NCI-H2107 treated with DMSO at 0.1 percent for 48 hours (cell line): ENCODE measurements around the gene PLPP4.

Experiments
- DNase-seq: peaks from one replicate; lab custom pipeline; 2025; ENCODE audit not compliant: unreplicated experiment; lab: John Stamatoyannopoulos, UW

Gene PLPP4

DNA sequence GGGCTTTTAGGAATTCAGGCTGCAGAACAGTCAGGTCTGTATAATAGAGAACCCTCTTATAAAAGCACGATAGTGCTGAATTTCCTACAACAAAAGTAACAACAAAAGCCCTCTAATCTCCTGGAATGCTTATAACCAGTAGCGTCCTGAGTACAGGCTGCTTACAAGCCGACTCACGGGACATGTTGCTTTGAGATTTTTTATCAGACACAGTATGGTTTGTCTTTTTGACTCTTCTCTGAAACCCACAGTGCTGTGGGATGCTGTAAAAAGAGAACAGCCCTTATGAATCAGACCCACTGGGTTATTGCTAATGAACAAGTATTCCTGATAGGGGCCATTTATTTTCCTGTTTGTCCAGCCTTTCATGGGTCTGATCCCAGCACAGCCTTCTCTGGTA lies 59.4 kb downstream of the PLPP4 start:
- DNase-seq: no peak

DNA sequence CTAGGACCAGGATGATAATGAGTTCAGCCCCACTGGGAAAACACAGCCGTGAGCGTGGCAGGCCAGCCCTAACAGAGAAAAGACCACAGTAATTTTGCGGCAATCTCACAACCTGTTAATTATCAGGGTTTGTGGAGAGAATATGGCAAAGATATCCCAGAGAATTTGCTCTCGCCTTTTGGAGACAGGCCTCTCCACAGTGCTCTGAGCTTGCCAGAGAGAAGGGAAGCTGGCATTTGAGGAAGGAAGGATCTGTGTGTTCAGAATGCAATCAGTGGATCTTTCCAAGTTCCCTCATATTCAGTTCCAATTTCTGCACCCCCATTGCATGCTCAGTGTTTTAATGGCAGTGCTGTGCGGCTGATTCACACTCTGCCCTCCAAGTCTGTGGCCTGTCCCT lies 60.2 kb downstream of the PLPP4 start:
- DNase-seq: no peak

DNA sequence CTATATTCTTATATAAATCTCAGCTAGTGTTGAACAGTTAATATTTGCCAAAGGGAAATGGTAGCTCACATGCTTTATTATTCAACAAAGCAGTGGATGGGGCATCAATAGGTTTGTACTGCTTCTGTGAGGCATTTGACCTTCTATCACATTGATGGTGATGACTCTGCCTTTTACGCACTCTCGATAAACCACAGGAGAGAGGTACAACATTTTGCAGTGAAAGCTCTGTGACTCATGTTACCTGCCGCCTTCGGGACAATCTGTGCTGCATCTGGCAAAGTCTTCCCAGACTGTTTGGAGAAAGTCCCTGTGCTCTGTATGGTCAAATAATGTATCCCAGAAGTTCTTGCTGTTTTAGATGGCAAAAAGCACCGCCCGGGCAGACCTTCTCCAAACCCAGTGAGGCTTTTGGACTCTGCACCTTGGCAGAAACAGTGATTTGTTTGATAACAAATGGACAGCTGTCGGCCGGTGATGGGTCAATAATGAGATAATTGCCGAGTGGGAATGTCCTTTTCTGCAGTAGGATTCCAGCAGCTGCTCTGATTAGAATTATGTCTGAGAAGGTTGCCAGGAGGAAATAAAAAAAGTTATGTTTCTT lies 61.0 kb downstream of the PLPP4 start:
- no peak for DNase-seq

DNA sequence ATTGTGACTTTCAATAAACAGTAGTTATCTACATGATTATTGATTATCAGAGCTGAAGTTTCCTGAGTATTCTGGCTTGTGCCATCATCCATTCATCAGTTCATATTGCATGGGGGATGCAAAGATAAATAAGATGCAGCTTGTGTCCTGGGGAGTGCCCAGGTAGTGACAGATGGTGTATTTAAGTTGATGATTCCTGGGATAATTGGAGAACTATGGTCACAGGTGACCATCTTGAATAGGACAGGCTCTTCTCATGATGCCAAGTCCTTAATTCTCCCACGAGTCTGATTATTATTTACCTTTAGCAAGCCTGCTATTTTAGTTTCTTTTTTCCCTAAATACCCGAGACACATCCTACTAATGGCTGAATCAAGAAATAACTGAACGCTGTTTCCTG lies 64.9 kb downstream of the PLPP4 start:
- DNase-seq: no peak

DNA sequence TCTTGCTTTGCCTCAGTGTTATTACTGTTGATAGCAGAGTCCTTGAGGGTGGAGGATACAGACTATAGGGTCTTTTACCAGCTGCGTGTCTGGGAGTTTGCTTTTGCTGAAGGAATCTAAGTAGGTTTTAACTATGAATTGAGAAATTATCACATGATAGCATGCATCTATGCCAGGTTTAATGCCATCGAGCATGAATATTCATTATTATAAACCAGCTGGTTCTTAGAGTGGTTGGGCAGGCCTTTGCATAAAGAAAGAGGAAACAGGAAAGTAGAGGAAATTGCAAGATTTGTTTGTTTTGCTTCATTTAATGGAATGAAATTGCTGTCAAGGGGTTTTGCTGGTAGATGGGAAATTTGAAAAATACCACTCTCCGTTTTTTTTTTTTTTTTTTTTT lies 70.7 kb downstream of the PLPP4 start:
- no peak for DNase-seq

DNA sequence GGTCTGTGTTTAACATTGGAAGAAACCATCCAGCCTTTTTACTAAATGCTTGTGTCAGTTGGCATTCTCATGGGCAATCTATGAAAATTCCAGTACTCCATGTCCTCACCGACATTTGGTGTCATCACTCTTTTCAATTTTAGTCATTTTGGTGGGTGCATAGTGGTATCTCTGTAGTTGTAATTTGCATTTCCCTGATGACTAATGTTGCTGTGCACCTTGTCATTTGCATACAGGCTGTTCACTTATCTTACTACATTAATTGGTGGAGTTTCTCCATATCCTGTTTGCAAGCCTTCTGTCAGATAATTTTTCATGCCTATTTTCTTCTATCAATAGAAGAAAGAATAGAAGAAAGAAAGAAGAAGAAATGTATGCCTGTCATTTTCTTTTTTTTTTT lies 73.7 kb downstream of the PLPP4 start:
- no peak for DNase-seq

- no peak for DNase-seq
These were observed 81.1 kb downstream of the PLPP4 start for GRCh38 chr10:120538091-120538490.

GRCh38 chr10:120539076-120539475 lies 82.0 kb downstream of the PLPP4 start:
- no peak for DNase-seq

GRCh38 chr10:120540486-120540885 lies 83.5 kb downstream of the PLPP4 start:
- no peak for DNase-seq

GRCh38 chr10:120541984-120542383 lies 85.0 kb downstream of the PLPP4 start:
- DNase-seq: no peak

- DNase-seq: no peak
These were observed 85.6 kb downstream of the PLPP4 start for GRCh38 chr10:120542591-120542990.

GRCh38 chr10:120543291-120543690 lies 86.3 kb downstream of the PLPP4 start:
- DNase-seq: no peak

- DNase-seq: no peak
These were observed 91.2 kb downstream of the PLPP4 start for GRCh38 chr10:120548210-120548609.

GRCh38 chr10:120552262-120552661 lies 95.2 kb downstream of the PLPP4 start:
- DNase-seq: no peak

- no peak for DNase-seq
These were observed 96.9 kb downstream of the PLPP4 start for GRCh38 chr10:120553911-120554310.

GRCh38 chr10:120555436-120555835 lies 98.4 kb downstream of the PLPP4 start:
- DNase-seq: no peak

- no peak for DNase-seq
These were observed 99.0 kb downstream of the PLPP4 start for GRCh38 chr10:120555842-120556532.

GRCh38 chr10:120557311-120557710 lies 100.3 kb downstream of the PLPP4 start:
- DNase-seq: no peak

GRCh38 chr10:120559800-120560199 lies 102.8 kb downstream of the PLPP4 start:
- peak; percentile 3 for DNase-seq

DNA sequence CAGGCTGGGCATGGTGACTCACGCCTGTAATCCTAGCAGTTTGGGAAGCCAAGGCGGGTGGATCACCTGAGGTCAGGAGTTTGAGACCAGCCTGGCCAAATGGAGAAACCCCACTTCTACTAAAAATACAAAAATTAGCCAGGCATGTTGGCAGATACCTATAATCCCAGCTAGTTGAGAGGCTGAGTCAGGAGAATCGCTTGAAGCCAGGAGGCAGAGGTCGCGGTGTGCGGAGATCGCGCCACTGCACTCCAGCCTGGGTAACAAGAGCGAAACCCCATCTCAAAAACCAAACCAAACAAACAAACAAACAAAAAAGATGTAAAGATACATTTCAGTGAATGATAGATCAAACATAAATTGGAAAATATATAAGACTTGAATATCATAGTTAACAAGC lies 105.9 kb downstream of the PLPP4 start:
- DNase-seq: no peak

DNA sequence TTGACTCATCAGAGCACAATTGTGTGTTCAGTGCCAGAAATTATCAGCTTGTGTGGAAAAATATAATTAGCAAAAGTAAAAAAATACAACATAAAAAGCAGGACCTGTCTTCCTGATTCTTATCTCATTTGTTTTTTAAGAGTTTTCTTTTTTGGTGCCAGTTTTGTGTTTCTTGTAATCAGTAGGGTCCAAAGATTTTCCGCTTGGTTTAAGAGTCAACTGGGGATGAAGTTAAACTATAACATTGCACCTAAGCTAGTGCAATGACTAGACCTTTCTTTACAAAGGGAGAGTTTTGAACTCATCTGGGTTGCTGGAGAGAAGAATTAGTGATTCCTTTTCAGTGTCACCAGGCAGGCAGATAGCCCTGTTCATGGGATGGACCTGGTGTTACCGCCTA lies 113.4 kb downstream of the PLPP4 start:
- no peak for DNase-seq

DNA sequence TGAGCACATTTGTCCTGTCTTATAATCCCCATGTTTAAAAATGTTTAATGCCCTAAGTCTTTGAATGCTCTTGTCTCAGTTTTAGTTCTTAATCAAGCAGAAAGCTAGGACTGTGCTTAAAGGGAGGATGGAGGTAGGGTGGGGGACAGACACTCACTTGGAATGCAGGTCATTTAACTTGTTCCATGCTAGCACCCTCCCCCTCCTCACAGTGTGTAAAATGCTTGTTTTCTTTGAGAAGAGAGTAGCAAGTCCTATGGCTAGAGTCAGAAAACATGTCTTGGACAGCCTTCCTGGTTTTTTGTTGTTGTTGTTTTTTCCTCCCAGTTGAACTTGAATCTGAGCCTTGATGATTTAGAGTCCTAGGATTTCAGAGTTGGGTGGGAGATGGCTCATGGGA lies 114.2 kb downstream of the PLPP4 start:
- no peak for DNase-seq

DNA sequence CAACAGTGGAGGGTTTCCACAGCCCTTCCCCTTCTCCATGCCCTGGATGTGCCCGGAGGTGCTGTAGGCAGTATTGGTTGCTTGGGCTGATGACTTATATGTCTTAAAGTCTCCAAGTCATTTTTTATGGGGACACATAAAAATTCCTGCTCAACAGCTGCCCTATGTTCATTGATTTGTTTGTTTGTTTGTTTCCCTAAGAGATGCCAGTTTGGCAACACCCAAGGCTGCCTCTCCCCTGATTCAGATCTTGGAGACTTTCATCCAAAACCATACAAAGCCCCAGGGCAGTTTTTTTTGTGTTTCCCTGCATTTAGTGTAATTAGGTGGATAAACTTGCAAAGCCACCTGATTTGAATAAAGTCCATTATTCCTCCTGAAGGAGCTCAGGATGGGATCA lies 115.3 kb downstream of the PLPP4 start:
- no peak for DNase-seq
